Body of pancreas (tissue), 4 donors: Measurements from ENCODE around the gene CDC42BPA. TPM values are rescaled to one million over a fixed set of nuclear protein-coding genes. Genes with fewer than 3 reads are reported as not detected.

ENCODE experiments used
- ATAC-seq: fragments of 150-250 bp; one replicate; pipeline ENCODE4 v1.9.1; 2016
- DNase-seq, 4 donors: peaks; one replicate each; pipeline ENCODE4 v3.0.0-alpha.2; 2019
- H3K27ac ChIP-seq, 4 donors: fragments of 200-600 bp; sonication (generic); 1 replicate in 3 of 4; 2 replicates in 1 of 4; pipeline versions ENCODE4 v1.5.1 to v1.6.1; 2016 to 2019; ENCODE audit warnings: mild to moderate bottlenecking in 1 of 4, mixed read lengths in 1 of 4, moderate library complexity in 1 of 4
- H3K27me3 ChIP-seq, 2 donors: fragments of 200-600 bp; sonication (generic); one replicate each; pipeline ENCODE4 v1.6.0; 2016; ENCODE audit warnings: mild to moderate bottlenecking in 1 of 2
- H3K36me3 ChIP-seq, 2 donors: fragments of 200-600 bp; sonication (generic); replicated peaks in 1 of 2; 2 replicates each; pipeline ENCODE4 v1.5.1; 2016; ENCODE audit warnings: low read depth in 2 of 2; ENCODE audit not compliant: insufficient read depth in 1 of 2
- H3K4me1 ChIP-seq: fragments of 200-600 bp; sonication (generic); one replicate; pipeline ENCODE4 v1.6.0; 2016
- H3K4me3 ChIP-seq, 2 donors: fragments of 200-600 bp; sonication (generic); 1 replicate in 1 of 2; 2 replicates in 1 of 2; pipeline ENCODE4 v1.5.1; 2016 to 2019
- H3K9me3 ChIP-seq, 3 donors: fragments of 200-600 bp; sonication (generic); 1 replicate in 2 of 3; 2 replicates in 1 of 3; pipeline ENCODE4 v1.5.1; 2016
- POLR2A ChIP-seq, 3 donors: fragments of 450-650 bp; IDR thresholded peaks; one replicate each; pipeline ENCODE4 v1.6.1; 2016; ENCODE audit warnings: antibody characterized with exemption in 3 of 3, mild to moderate bottlenecking in 2 of 3
- WGBS, 2 donors: methylation state at CpG; one replicate each; pipeline ENCODE4 v1.1.5; 2017; 5-methylcytosine and 5-hydroxymethylcytosine counted together
- intact Hi-C: fragments of 100-400 bp; cut with DNase I; formaldehyde crosslinking; loops from one replicate; pipeline ENCODE4 v1.15.1; 2023
- total RNA-seq, 2 donors: library from RNA; depleted of rRNA; stranded (reverse); fragments of >200 nt; gene quantifications; one replicate each; pipeline ENCODE4 v1.1.0, GENCODE V29; 2016
- TF ChIP-seq, protein P1 (sequence below), 7 experiments: fragments of 450-650 bp in 4 of 7; fragments of 200-600 bp in 3 of 7; sonication (generic) in 3 of 7; IDR thresholded peaks; one replicate each; pipeline ENCODE4 v1.5.1; 2016 to 2019; ENCODE audit warnings: antibody characterized with exemption in 7 of 7

The CDC42BPA gene
- total RNA-seq, 2 donors from 2014 or later, result 35.9 to 37.6 TPM

DNA sequence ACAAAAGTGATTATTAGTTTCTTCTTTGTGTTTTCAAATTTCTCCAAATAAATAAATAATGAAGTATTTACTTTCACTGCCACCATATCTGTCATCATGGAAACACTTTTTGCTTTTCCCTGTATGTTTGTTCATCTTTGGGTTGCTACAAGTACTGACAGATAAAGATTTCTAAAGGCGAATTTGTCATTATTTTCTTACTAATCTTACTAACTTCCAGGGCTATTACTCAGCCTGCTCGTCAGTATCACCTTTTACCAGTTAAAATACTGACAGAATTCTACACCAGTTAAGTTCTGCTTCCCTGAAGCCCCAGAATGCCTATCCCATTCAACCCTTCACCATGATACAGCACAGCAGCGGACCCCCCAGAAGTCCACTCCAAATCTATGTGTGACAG, 106.1 kb downstream of the CDC42BPA start:
- Histone ChIP-seq H3K9me3 (no peaks in the 10 kb centered on the region), H3K27me3 (no peaks in the 10 kb centered on the region), H3K27ac (no peak overlapping the region), H3K36me3 (no peaks in the 10 kb centered on the region), H3K4me3 (no peak overlapping the region), H3K4me1 (peaks cover 6% of the 10 kb centered on the region)
- TF ChIP-seq POLR2A (IDR thresholded peaks at IDR 0.05), result no peak
- TF ChIP-seq, protein P1, sequence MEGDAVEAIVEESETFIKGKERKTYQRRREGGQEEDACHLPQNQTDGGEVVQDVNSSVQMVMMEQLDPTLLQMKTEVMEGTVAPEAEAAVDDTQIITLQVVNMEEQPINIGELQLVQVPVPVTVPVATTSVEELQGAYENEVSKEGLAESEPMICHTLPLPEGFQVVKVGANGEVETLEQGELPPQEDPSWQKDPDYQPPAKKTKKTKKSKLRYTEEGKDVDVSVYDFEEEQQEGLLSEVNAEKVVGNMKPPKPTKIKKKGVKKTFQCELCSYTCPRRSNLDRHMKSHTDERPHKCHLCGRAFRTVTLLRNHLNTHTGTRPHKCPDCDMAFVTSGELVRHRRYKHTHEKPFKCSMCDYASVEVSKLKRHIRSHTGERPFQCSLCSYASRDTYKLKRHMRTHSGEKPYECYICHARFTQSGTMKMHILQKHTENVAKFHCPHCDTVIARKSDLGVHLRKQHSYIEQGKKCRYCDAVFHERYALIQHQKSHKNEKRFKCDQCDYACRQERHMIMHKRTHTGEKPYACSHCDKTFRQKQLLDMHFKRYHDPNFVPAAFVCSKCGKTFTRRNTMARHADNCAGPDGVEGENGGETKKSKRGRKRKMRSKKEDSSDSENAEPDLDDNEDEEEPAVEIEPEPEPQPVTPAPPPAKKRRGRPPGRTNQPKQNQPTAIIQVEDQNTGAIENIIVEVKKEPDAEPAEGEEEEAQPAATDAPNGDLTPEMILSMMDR (IDR thresholded peaks at IDR 0.05), result no peak
- DNase-seq, result no peak
- intact Hi-C loops, result no loop called here
- ATAC-seq, result no peak
- 82 to 84% methylated on average over 3 of the region's 3 CpGs for WGBS, 2 donors

DNA sequence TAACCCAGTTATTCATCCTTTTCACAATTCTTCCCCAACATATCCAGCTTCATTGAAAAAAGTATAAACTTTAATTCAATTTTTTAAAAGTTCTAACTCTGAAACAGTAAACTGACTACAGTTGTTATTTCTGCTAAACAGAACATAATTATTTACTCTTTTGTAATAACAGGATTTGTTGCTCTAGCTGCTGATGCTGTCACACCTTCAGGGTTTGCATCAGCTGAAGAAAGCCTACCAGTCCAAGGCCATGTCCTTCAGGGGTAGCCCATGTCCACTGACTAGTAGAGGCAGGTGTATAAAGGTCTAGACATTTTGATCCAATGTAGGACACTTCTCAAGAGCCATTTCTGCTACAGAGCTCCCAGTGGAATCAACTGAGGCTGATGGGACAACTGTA, 107.7 kb downstream of the CDC42BPA start:
- DNase-seq, result no peak
- no peak for TF ChIP-seq POLR2A (IDR thresholded peaks at IDR 0.05)
- TF ChIP-seq, protein P1 (IDR thresholded peaks at IDR 0.05), result no peak
- Histone ChIP-seq H3K4me3 (no peak overlapping the region), H3K9me3 (no peaks in the 10 kb centered on the region), H3K27ac (no peak overlapping the region), H3K27me3 (no peaks in the 10 kb centered on the region), H3K4me1 (peaks cover 6% of the 10 kb centered on the region), H3K36me3 (no peaks in the 10 kb centered on the region)
- ATAC-seq, result no peak
- intact Hi-C loops, result no loop called here

DNA sequence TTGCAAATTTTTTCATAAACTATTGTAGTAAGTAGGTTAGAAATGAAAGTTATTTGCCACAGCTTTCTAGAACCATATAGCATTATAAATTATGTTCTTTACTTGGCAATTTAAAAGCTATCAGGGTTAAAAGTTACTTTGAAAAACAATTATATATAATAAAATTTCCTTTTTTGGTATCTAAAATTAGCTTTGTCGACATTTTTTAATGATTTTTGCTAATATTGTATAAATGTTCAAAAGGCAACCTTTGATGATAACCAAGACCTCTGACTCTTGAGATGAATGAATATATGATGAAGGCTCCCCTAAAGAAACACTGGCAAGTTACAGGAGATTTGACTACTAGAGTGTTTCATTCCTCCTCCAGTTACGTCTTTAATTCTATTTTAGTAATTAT, 121.2 kb downstream of the CDC42BPA start:
- H3K4me1 ChIP-seq, result peaks cover 6% of the 10 kb centered on the region

GRCh38 chr1:227192163-227192562, 126.1 kb downstream of the CDC42BPA start:
- intact Hi-C loops, result no loop called here
- Histone ChIP-seq H3K9me3 (no peaks in the 10 kb centered on the region), H3K4me3 (no peak overlapping the region), H3K27me3 (no peaks in the 10 kb centered on the region), H3K4me1 (no peaks in the 10 kb centered on the region), H3K27ac (no peak overlapping the region), H3K36me3 (no peaks in the 10 kb centered on the region)
- DNase-seq, result peak; percentile 16 to 44 (median 44)
- 57 to 73% methylated on average over 2 of the region's 2 CpGs for WGBS, 2 donors
- ATAC-seq, result no peak
- TF ChIP-seq POLR2A (IDR thresholded peaks at IDR 0.05), result no peak
- TF ChIP-seq, protein P1 (IDR thresholded peaks at IDR 0.05), result no peak

More for the DNA sequence above, 121.2 kb downstream of the CDC42BPA start:
- intact Hi-C loops, result no loop called here
- H3K9me3 ChIP-seq, result no peaks in the 10 kb centered on the region
- WGBS, 2 donors, result 96% methylated on average over 2 of the region's 2 CpGs
- H3K27ac ChIP-seq, result no peak overlapping the region
- TF ChIP-seq POLR2A (IDR thresholded peaks at IDR 0.05), result no peak
- TF ChIP-seq, protein P1 (IDR thresholded peaks at IDR 0.05), result no peak
- H3K27me3 ChIP-seq, result no peaks in the 10 kb centered on the region
- ATAC-seq (no peak), DNase-seq (no peak)
- no peaks in the 10 kb centered on the region for H3K36me3 ChIP-seq
- no peak overlapping the region for H3K4me3 ChIP-seq

GRCh38 chr1:227191607-227192006, 126.7 kb downstream of the CDC42BPA start:
- H3K27ac ChIP-seq, result no peak overlapping the region
- ATAC-seq (no peak), DNase-seq (no peak)
- H3K4me3 ChIP-seq, result no peak overlapping the region
- no peaks in the 10 kb centered on the region for H3K4me1 ChIP-seq
- 55% methylated on average over 2 of the region's 2 CpGs for WGBS, 2 donors
- TF ChIP-seq, protein P1 (IDR thresholded peaks at IDR 0.05), result no peak
- no peak for TF ChIP-seq POLR2A (IDR thresholded peaks at IDR 0.05)
- no peaks in the 10 kb centered on the region for H3K27me3 ChIP-seq
- H3K36me3 ChIP-seq, result no peaks in the 10 kb centered on the region
- intact Hi-C loops, result no loop called here
- no peaks in the 10 kb centered on the region for H3K9me3 ChIP-seq
